GM23338 (cell line): ENCODE data around the gene CLCNKA. TPM values are rescaled to one million over a fixed set of nuclear protein-coding genes. Genes with fewer than 3 reads are reported as not detected.
A peak's percentile ranks its signal among the peaks of the same experiment; 100 is the strongest.

Experiments used
- ATAC-seq: fragments of 200-7000 bp; cut with Tn5 transposase; 3 replicates; pipeline ENCODE4 v1.9.1; 2020
- DNase-seq: peaks from one replicate; pipeline ENCODE4 v3.0.0-alpha.2; 2015; ENCODE audit warnings: low spot score
- H2AFZ ChIP-seq: fragments of 200-600 bp; sonication (generic); 2 replicates; pipeline ENCODE4 v1.8.0; 2016; ENCODE audit warnings: antibody characterized with exemption, mild to moderate bottlenecking, moderate library complexity
- H3F3A ChIP-seq: fragments of 200-600 bp; sonication (generic); replicated peaks from 2 replicates; pipeline ENCODE4 v1.8.0; 2017; ENCODE audit warnings: antibody characterized with exemption, mixed run types, low read depth
- H3K27ac ChIP-seq: fragments of 200-600 bp; sonication (generic); 2 replicates; pipeline ENCODE4 v1.6.1; 2016; ENCODE audit warnings: low read depth
- H3K27me3 ChIP-seq: fragments of 200-600 bp; sonication (generic); 2 replicates; pipeline ENCODE4 v1.8.0; 2016; ENCODE audit warnings: mild to moderate bottlenecking, mixed run types, moderate library complexity; ENCODE audit not compliant: insufficient read depth
- H3K36me3 ChIP-seq: fragments of 200-600 bp; sonication (generic); 2 replicates; pipeline ENCODE4 v1.8.0; 2016; ENCODE audit warnings: mild to moderate bottlenecking; ENCODE audit not compliant: insufficient read depth
- H3K4me1 ChIP-seq: fragments of 200-600 bp; sonication (generic); 2 replicates; pipeline ENCODE4 v1.8.0; 2016; ENCODE audit warnings: mild to moderate bottlenecking, moderate library complexity; ENCODE audit not compliant: insufficient read depth
- H3K4me2 ChIP-seq: fragments of 200-600 bp; sonication (generic); 2 replicates; pipeline ENCODE4 v1.7.1; 2017; ENCODE audit warnings: mixed run types
- H3K4me3 ChIP-seq: fragments of 200-600 bp; sonication (generic); 2 replicates; pipeline ENCODE4 v1.6.1; 2016; ENCODE audit warnings: mixed run types
- H3K79me2 ChIP-seq: fragments of 200-600 bp; sonication (generic); replicated peaks from 2 replicates; pipeline ENCODE4 v1.8.0; 2017; ENCODE audit warnings: mild to moderate bottlenecking; ENCODE audit not compliant: insufficient read depth
- H3K9me2 ChIP-seq: fragments of 200-600 bp; sonication (generic); 2 replicates; pipeline ENCODE4 v1.8.0; 2017; ENCODE audit not compliant: insufficient read depth
- H4K20me1 ChIP-seq: fragments of 200-600 bp; sonication (generic); replicated peaks from 2 replicates; pipeline ENCODE4 v1.8.0; 2017; ENCODE audit warnings: mild to moderate bottlenecking; ENCODE audit not compliant: insufficient read depth
- H3K27ac Mint-ChIP-seq: 2 replicates; pipeline ENCODE4 v1.8.0; 2020; ENCODE audit warnings: inconsistent platforms, mild to moderate bottlenecking, moderate library complexity, mixed read lengths
- H3K27me3 Mint-ChIP-seq: 3 replicates; pipeline ENCODE4 v1.8.0; 2022; ENCODE audit warnings: low read depth, mild to moderate bottlenecking, moderate library complexity, mixed read lengths, inconsistent platforms; ENCODE audit not compliant: insufficient read depth, poor library complexity
- H3K36me3 Mint-ChIP-seq: 3 replicates; pipeline ENCODE4 v1.8.0; 2021; ENCODE audit warnings: low read depth, mild to moderate bottlenecking, inconsistent platforms, moderate library complexity, mixed read lengths
- H3K4me1 Mint-ChIP-seq: 3 replicates; pipeline ENCODE4 v1.8.0; 2020; ENCODE audit warnings: mild to moderate bottlenecking, inconsistent platforms, mixed read lengths
- H3K4me3 Mint-ChIP-seq: 3 replicates; pipeline ENCODE4 v1.8.0; 2021; ENCODE audit warnings: moderate library complexity, mild to moderate bottlenecking, inconsistent platforms, mixed read lengths
- H3K9me3 Mint-ChIP-seq: 3 replicates; pipeline ENCODE4 v1.8.0; 2020; ENCODE audit warnings: moderate library complexity, mild to moderate bottlenecking, inconsistent platforms, mixed read lengths
- ETS1 ChIP-seq: IDR thresholded peaks from 2 replicates; pipeline ENCODE4 v1.6.1; 2016; ENCODE audit warnings: antibody characterized with exemption
- EZH2 ChIP-seq: fragments of 200-600 bp; sonication (generic); IDR thresholded peaks from one replicate; pipeline ENCODE4 v1.8.0; 2017; ENCODE audit warnings: antibody characterized with exemption, mild to moderate bottlenecking, low read depth; ENCODE audit not compliant: unreplicated experiment
- EZH2phosphoT487 ChIP-seq: fragments of 200-600 bp; sonication (generic); IDR thresholded peaks from one replicate; pipeline ENCODE4 v1.8.1; 2018; ENCODE audit warnings: antibody characterized with exemption; ENCODE audit not compliant: unreplicated experiment
- JUNB ChIP-seq: IDR thresholded peaks from one replicate; pipeline ENCODE4 v1.6.1; 2016; ENCODE audit warnings: antibody characterized with exemption; ENCODE audit not compliant: unreplicated experiment
- NANOG ChIP-seq: IDR thresholded peaks from 2 replicates; pipeline ENCODE4 v1.6.1; 2016; ENCODE audit warnings: antibody characterized with exemption, borderline replicate concordance
- POLR2AphosphoS5 ChIP-seq: IDR thresholded peaks from 2 replicates; pipeline ENCODE4 v1.6.1; 2016; ENCODE audit warnings: antibody characterized with exemption, low read depth
- ZNF114 ChIP-seq: fragments of 250-450 bp; sonication (Bioruptor Pico); IDR thresholded peaks from 2 replicates; pipeline ENCODE4 v1.5.0; 2020; ENCODE audit warnings: mild to moderate bottlenecking, moderate library complexity
- ZNF331 ChIP-seq: fragments of 250-450 bp; sonication (Bioruptor Pico); IDR thresholded peaks from 2 replicates; pipeline ENCODE4 v1.5.0; 2020; ENCODE audit warnings: low read depth, mild to moderate bottlenecking, moderate library complexity
- ZNF462 ChIP-seq: fragments of 250-450 bp; sonication (Bioruptor Pico); IDR thresholded peaks from 2 replicates; pipeline ENCODE4 v1.5.0; 2020; ENCODE audit warnings: mild to moderate bottlenecking, moderate library complexity
- polyA plus RNA-seq: library from polyadenylated mRNA; unstranded; fragments of >200 nt; fragmentation: Nextera tagmentation; extraction: Ambion mirVana; gene quantifications from 2 replicates; pipeline ENCODE4 v1.2.1, GENCODE V29; 2016
- total RNA-seq: library from RNA; depleted of rRNA; stranded (reverse); fragments of >200 nt; shearing (Covaris generic); gene quantifications from 2 replicates; pipeline ENCODE4 v1.2.3, GENCODE V29; 2014

CLCNKA gene
- total and polyA plus RNA-seq, 2 experiments from 2014 or later, result 0.59 to 0.76 TPM

- peak overlapping the region; percentile 28; the same call in 1 of the 3 replicates for H3K4me3 Mint-ChIP-seq
- DNase-seq (no peak), ATAC-seq (no peak)
- Histone ChIP-seq H4K20me1 (no peaks in the 10 kb centered on the region), H3K79me2 (no peaks in the 10 kb centered on the region), H3K4me1 (peaks cover 38% of the 10 kb centered on the region), H3K36me3 (no peaks in the 10 kb centered on the region), H2AFZ (no peak overlapping the region), H3K27me3 (no peaks in the 10 kb centered on the region), H3K9me2 (no peaks in the 10 kb centered on the region), H3K4me2 (peak overlapping the region; percentile 83), H3K27ac (no peak overlapping the region), H3F3A (peaks cover 6% of the 10 kb centered on the region; the same call in 1 of the 2 replicates), H3K4me3 (peak overlapping the region; percentile 61; the same call in 1 of the 2 replicates)
- H3K36me3 Mint-ChIP-seq, result no peaks in the 10 kb centered on the region
- no peak for TF ChIP-seq NANOG
- peaks cover 65% of the 10 kb centered on the region for H3K4me1 Mint-ChIP-seq
- H3K27me3 Mint-ChIP-seq, result peaks cover 22% of the 10 kb centered on the region
- no peaks in the 10 kb centered on the region for H3K9me3 Mint-ChIP-seq
- 0 out of 2 replicates have a peak overlapping the region, but pooled peaks have one; percentile 52 for H3K27ac Mint-ChIP-seq
Measured at GRCh38 chr1:16014509-16015482, 7.0 kb upstream of the CLCNKA start.

- no peaks in the 10 kb centered on the region for H3K27me3 ChIP-seq
- Mint-ChIP-seq H3K36me3 (no peaks in the 10 kb centered on the region), H3K4me3 (no peak overlapping the region), H3K27ac (no peak overlapping the region), H3K9me3 (no peaks in the 10 kb centered on the region), H3K4me1 (peaks cover 65% of the 10 kb centered on the region), H3K27me3 (peaks cover 23% of the 10 kb centered on the region)
- no peak overlapping the region for H3K27ac ChIP-seq
- H3K36me3 ChIP-seq, result no peaks in the 10 kb centered on the region
- H2AFZ ChIP-seq, result no peak overlapping the region
- peaks cover 5% of the 10 kb centered on the region; the same call in 1 of the 2 replicates for H3F3A ChIP-seq
- peaks cover 38% of the 10 kb centered on the region for H3K4me1 ChIP-seq
- H4K20me1 ChIP-seq, result no peaks in the 10 kb centered on the region
- no peak overlapping the region for H3K4me2 ChIP-seq
- TF ChIP-seq ZNF462 (CRISPR knock-in tag), result no peak
- TF ChIP-seq NANOG, result no peak
- no peak for TF ChIP-seq POLR2AphosphoS5
- TF ChIP-seq ZNF114 (CRISPR knock-in tag), result no peak
- no peak for TF ChIP-seq EZH2
- no peak for TF ChIP-seq JUNB
- TF ChIP-seq EZH2phosphoT487, result no peak
- no peak for TF ChIP-seq ETS1
- no peak for TF ChIP-seq ZNF331 (CRISPR knock-in tag)
- no peaks in the 10 kb centered on the region for H3K9me2 ChIP-seq
- DNase-seq (no peak), ATAC-seq (no peak)
- H3K4me3 ChIP-seq, result no peak overlapping the region
- H3K79me2 ChIP-seq, result no peaks in the 10 kb centered on the region
Measured at GRCh38 chr1:16015491-16015890, 6.3 kb upstream of the CLCNKA start.
